IgD-negative memory B cell (primary cell): Measurements from ENCODE around the gene PTCRA. TPM values are rescaled to one million over a fixed set of nuclear protein-coding genes. Genes with fewer than 3 reads are reported as not detected.
"Not testable (repeated sequence)": the region's sequence is repeated elsewhere in the genome, so short reads cannot be mapped to it uniquely, and the experiment has no call there.

Experiments
- H3K27ac Mint-ChIP-seq, 3 donors: one replicate each; pipeline ENCODE4 v1.8.0; 2020 to 2022; ENCODE audit warnings: mild to moderate bottlenecking in 3 of 3, mixed read lengths in 3 of 3, moderate library complexity in 1 of 3
- H3K27me3 Mint-ChIP-seq: one replicate; pipeline ENCODE4 v1.8.0; 2021; ENCODE audit warnings: mixed read lengths
- H3K36me3 Mint-ChIP-seq: one replicate; pipeline ENCODE4 v1.8.0; 2020; ENCODE audit warnings: mild to moderate bottlenecking, mixed read lengths
- H3K4me1 Mint-ChIP-seq, 3 donors: one replicate each; pipeline ENCODE4 v1.8.0; 2020 to 2022; ENCODE audit warnings: mixed read lengths in 3 of 3, mild to moderate bottlenecking in 1 of 3
- H3K4me3 Mint-ChIP-seq, 4 donors: one replicate each; pipeline ENCODE4 v1.8.0; 2020 to 2022; ENCODE audit warnings: mild to moderate bottlenecking in 4 of 4, mixed read lengths in 4 of 4, moderate library complexity in 3 of 4
- H3K9me3 Mint-ChIP-seq, 3 donors: one replicate each; pipeline ENCODE4 v1.8.0; 2020 to 2021; ENCODE audit warnings: mixed read lengths in 3 of 3, mild to moderate bottlenecking in 1 of 3
- polyA plus RNA-seq: library from polyadenylated mRNA; unstranded; fragments of 300-500 nt; fragmentation: Illumina TruSeq; gene quantifications from one replicate; pipeline ENCODE4 v1.2.3, GENCODE V29; 2021

Gene PTCRA
- polyA plus RNA-seq, 1 donor from 2014 or later = 1.0 TPM

- Mint-ChIP-seq H3K36me3 (peaks cover 2% of the 10 kb centered on the region), H3K9me3 (no peaks in the 10 kb centered on the region), H3K4me3 (no peak overlapping the region), H3K4me1 (peaks cover 15 to 28% (median 15%) of the 10 kb centered on the region in 3 donors), H3K27me3 (peaks cover 2% of the 10 kb centered on the region), H3K27ac (peak overlapping the region in 2 of 3 donors; percentile 54 to 80)
These were observed 9.5 kb downstream of the PTCRA start for GRCh38 chr6:42925248-42925857.

- peak within 1 kb of the TSS; percentile 99 to 100 (median 99) for H3K4me3 Mint-ChIP-seq
- H3K27me3 Mint-ChIP-seq = no peaks in the 10 kb centered on the region
- peaks cover 2% of the 10 kb centered on the region for H3K36me3 Mint-ChIP-seq
- H3K27ac Mint-ChIP-seq = peak within 1 kb of the TSS; percentile 99 to 100 (median 100)
- H3K4me1 Mint-ChIP-seq = peaks cover 34 to 36% (median 34%) of the 10 kb centered on the region in 3 donors
- no peaks in the 10 kb centered on the region for H3K9me3 Mint-ChIP-seq
These were observed 13.3 kb downstream of the PTCRA start, which contains the start of gene CNPY3 for GRCh38 chr6:42928986-42929820. CNPY3 (plus strand) TSS chr6:42929480; CDS start chr6:42929571, 91 bp downstream.

GRCh38 chr6:42929821-42930360, 14.0 kb downstream of the PTCRA start:
- H3K36me3 Mint-ChIP-seq = peaks cover 2% of the 10 kb centered on the region
- H3K27me3 Mint-ChIP-seq = no peaks in the 10 kb centered on the region
- H3K4me1 Mint-ChIP-seq = peaks cover 34 to 38% (median 37%) of the 10 kb centered on the region in 3 donors
- no peaks in the 10 kb centered on the region for H3K9me3 Mint-ChIP-seq
- H3K27ac Mint-ChIP-seq = peak overlapping the region; percentile 99 to 100 (median 100)
- H3K4me3 Mint-ChIP-seq = peak overlapping the region; percentile 99 to 100 (median 99)

GRCh38 chr6:42932412-42932811, 16.6 kb downstream of the PTCRA start:
- Mint-ChIP-seq H3K9me3 (no peaks in the 10 kb centered on the region), H3K27ac (peak overlapping the region; percentile 99 to 100 (median 100)), H3K4me3 (peak overlapping the region; percentile 81 to 99 (median 99)), H3K4me1 (peaks cover 34 to 48% (median 39%) of the 10 kb centered on the region in 3 donors), H3K36me3 (peaks cover 4% of the 10 kb centered on the region), H3K27me3 (no peaks in the 10 kb centered on the region)

- H3K4me1 Mint-ChIP-seq = peaks cover 39 to 50% (median 41%) of the 10 kb centered on the region in 3 donors
- peaks cover 4% of the 10 kb centered on the region for H3K36me3 Mint-ChIP-seq
- H3K27ac Mint-ChIP-seq = peak overlapping the region; percentile 7 to 100 (median 99)
- peak overlapping the region; percentile 75 to 99 (median 90) for H3K4me3 Mint-ChIP-seq
- H3K27me3 Mint-ChIP-seq = no peaks in the 10 kb centered on the region
- no peaks in the 10 kb centered on the region for H3K9me3 Mint-ChIP-seq
These were observed 17.4 kb downstream of the PTCRA start for GRCh38 chr6:42933205-42933604.

- Mint-ChIP-seq H3K4me3 (peak overlapping the region in 2 of 4 donors; percentile 49 to 58), H3K27me3 (no peaks in the 10 kb centered on the region), H3K4me1 (peaks cover 25 to 45% (median 36%) of the 10 kb centered on the region in 3 donors), H3K36me3 (peaks cover 3% of the 10 kb centered on the region), H3K9me3 (no peaks in the 10 kb centered on the region), H3K27ac (peak overlapping the region in 2 of 3 donors; percentile 6 to 84)
These were observed 19.5 kb downstream of the PTCRA start for GRCh38 chr6:42935322-42935721.

GRCh38 chr6:42936398-42936797, 20.5 kb downstream of the PTCRA start:
- no peaks in the 10 kb centered on the region for H3K27me3 Mint-ChIP-seq
- H3K4me1 Mint-ChIP-seq = peaks cover 24 to 42% (median 33%) of the 10 kb centered on the region in 3 donors
- peaks cover 3% of the 10 kb centered on the region for H3K36me3 Mint-ChIP-seq
- no peaks in the 10 kb centered on the region for H3K9me3 Mint-ChIP-seq
- no peak overlapping the region for H3K4me3 Mint-ChIP-seq
- peak overlapping the region; percentile 27 to 84 (median 48) for H3K27ac Mint-ChIP-seq

- Mint-ChIP-seq H3K9me3 (no peaks in the 10 kb centered on the region), H3K27me3 (no peaks in the 10 kb centered on the region), H3K27ac (peak overlapping the region in 2 of 3 donors; percentile 2 to 72), H3K4me3 (peak overlapping the region in 1 of 4 donors; percentile 47), H3K36me3 (peaks cover 3% of the 10 kb centered on the region), H3K4me1 (peaks cover 13 to 31% (median 22%) of the 10 kb centered on the region in 3 donors)
These were observed 21.9 kb downstream of the PTCRA start for GRCh38 chr6:42937548-42938427.

- Mint-ChIP-seq H3K4me1 (peaks cover 7 to 25% (median 16%) of the 10 kb centered on the region in 3 donors), H3K27me3 (no peaks in the 10 kb centered on the region), H3K36me3 (peaks cover 3% of the 10 kb centered on the region), H3K9me3 (no peaks in the 10 kb centered on the region), H3K27ac (no peak overlapping the region), H3K4me3 (no peak overlapping the region)
These were observed 22.6 kb downstream of the PTCRA start for GRCh38 chr6:42938428-42938796.

GRCh38 chr6:42938987-42939809, 23.3 kb downstream of the PTCRA start:
- peaks cover 5 to 18% (median 9%) of the 10 kb centered on the region in 3 donors for H3K4me1 Mint-ChIP-seq
- H3K36me3 Mint-ChIP-seq = peaks cover 3% of the 10 kb centered on the region
- H3K27ac Mint-ChIP-seq = no peak overlapping the region
- no peaks in the 10 kb centered on the region for H3K27me3 Mint-ChIP-seq
- no peaks in the 10 kb centered on the region for H3K9me3 Mint-ChIP-seq
- H3K4me3 Mint-ChIP-seq = no peak overlapping the region

GRCh38 chr6:42939810-42940167, 23.9 kb downstream of the PTCRA start:
- no peaks in the 10 kb centered on the region for H3K27me3 Mint-ChIP-seq
- H3K9me3 Mint-ChIP-seq = no peaks in the 10 kb centered on the region
- H3K4me1 Mint-ChIP-seq = peaks cover 5 to 14% (median 8%) of the 10 kb centered on the region in 3 donors
- no peak overlapping the region for H3K4me3 Mint-ChIP-seq
- peaks cover 3% of the 10 kb centered on the region for H3K36me3 Mint-ChIP-seq
- H3K27ac Mint-ChIP-seq = peak overlapping the region in 1 of 3 donors; percentile 83

GRCh38 chr6:42940493-42941045, 24.7 kb downstream of the PTCRA start:
- peaks cover 5 to 10% (median 5%) of the 10 kb centered on the region in 3 donors for H3K4me1 Mint-ChIP-seq
- no peaks in the 10 kb centered on the region for H3K9me3 Mint-ChIP-seq
- H3K4me3 Mint-ChIP-seq = no peak overlapping the region
- H3K27me3 Mint-ChIP-seq = no peaks in the 10 kb centered on the region
- peak overlapping the region in 2 of 3 donors; percentile 64 to 83 for H3K27ac Mint-ChIP-seq
- H3K36me3 Mint-ChIP-seq = peaks cover 3% of the 10 kb centered on the region

- H3K27me3 Mint-ChIP-seq, H3K36me3 Mint-ChIP-seq, H3K4me3 Mint-ChIP-seq, H3K9me3 Mint-ChIP-seq, H3K27ac Mint-ChIP-seq, H3K4me1 Mint-ChIP-seq: not testable (repeated sequence)
These were observed 25.5 kb downstream of the PTCRA start for GRCh38 chr6:42941356-42941755.
